Measurements from ENCODE around the gene RHEB. TPM values are rescaled to one million over a fixed set of nuclear protein-coding genes. Genes with fewer than 3 reads are reported as not detected.

Gene RHEB
- total and polyA plus RNA-seq, 7 donors = 98.0 to 248 (median 167) TPM

DNA sequence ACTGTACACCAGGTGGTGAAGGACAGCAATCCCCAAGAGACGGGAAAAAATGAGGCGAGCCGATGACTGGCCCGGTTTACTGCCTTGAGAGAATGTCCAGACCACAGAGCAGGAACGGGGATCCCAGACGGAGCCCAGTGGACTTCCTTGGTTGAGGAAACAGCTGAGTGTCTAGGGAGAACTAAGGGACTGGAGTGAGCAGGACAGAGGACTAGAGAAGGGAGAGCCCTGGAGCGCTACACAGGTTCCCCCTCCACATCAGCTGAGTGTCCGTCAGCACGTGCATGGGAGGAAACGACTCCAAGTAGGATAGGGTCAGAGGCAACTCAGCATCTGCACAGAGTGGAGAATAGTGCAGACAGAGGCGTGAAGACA is 102.8 kb downstream of the RHEB start:
- intact Hi-C loops (cut with DNase I) = no loop called here
- Histone ChIP-seq H3K9me3 (peaks cover 6% of the 10 kb centered on the region), H3K4me3 (no peak overlapping the region), H3K4me1 (no peaks in the 10 kb centered on the region), H3K36me3 (ENCODE audit: insufficient read depth in 1 of 2, low read depth in 1 of 2) (no peaks in the 10 kb centered on the region), H3K27me3 (ENCODE audit: insufficient read depth in 3 of 3, low read length in 2 of 3) (peaks cover 0 to 15% (median 5%) of the 10 kb centered on the region in 3 donors), H3K27ac (no peak overlapping the region)
- 42 to 45% (median 44%) methylated on average over 11 of the region's 11 CpGs for WGBS, 3 donors
- DNase-seq (no peak), ATAC-seq (peak in 3 of 4 donors; percentile 25 to 40 (median 27))
- TF ChIP-seq CTCF (IDR thresholded peaks at IDR 0.05) = no peak

DNA sequence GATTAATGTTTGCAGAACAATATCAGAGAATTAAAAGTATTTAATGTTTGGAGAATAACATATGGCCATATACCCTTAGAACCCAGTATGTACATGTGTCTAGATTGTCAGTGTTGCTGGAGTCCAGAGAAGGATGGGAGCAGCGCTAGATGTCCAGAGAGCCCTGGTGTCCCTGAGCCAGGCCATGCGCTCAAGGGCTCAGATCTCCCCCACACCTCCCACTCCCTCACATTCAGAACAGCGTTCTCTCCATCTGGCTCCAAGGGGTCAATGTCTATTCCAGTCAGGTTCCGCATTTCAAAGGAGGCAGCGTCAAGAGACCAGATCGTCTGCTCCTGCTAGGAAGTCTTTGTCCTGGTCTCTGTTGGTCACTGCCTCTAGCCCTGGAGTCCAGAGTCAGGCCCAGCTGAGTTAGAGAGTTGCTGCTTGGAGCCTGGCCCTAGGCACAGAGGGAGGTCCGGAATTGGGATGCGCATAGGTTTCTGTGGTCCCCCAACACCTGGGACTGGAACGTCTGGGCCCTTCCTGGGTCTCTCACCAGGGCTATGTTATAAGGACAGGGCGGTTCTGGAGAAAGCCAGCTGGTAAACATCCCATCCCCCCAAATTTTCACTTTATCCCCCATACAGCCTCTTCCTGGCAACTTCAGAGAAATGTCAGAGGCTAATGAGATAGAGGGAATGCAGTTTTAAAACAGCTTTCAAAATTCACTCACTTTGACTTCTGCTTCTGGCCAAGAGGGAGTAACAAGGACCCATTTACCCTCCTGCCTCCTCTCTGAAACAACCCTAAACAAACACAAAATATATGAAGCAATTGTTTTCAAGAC is 103.4 kb downstream of the RHEB start:
- ATAC-seq = no peak
- no peak for TF ChIP-seq CTCF (IDR thresholded peaks at IDR 0.05)
- intact Hi-C loops (cut with DNase I) = no loop called here
- H3K27ac ChIP-seq = no peak overlapping the region
- H3K4me1 ChIP-seq = no peaks in the 10 kb centered on the region
- H3K4me3 ChIP-seq = no peak overlapping the region
- H3K9me3 ChIP-seq = peaks cover 6% of the 10 kb centered on the region
- no peak for DNase-seq
- no peaks in the 10 kb centered on the region for H3K36me3 ChIP-seq (ENCODE audit: insufficient read depth in 1 of 2, low read depth in 1 of 2)
- 69 to 80% (median 75%) methylated on average over 10 of the region's 10 CpGs for WGBS, 3 donors
- peaks cover 0 to 20% (median 10%) of the 10 kb centered on the region in 3 donors for H3K27me3 ChIP-seq (ENCODE audit: insufficient read depth in 3 of 3, low read length in 2 of 3)

Other genes with a start within 250 kb of the RHEB start
- 10 to 100 TPM; 38.2 to 56.2 (median 50.0) TPM for gene NUB1, start 178.1 kb downstream of the RHEB start, total RNA-seq
- 10 to 100 TPM; 23.6 to 46.6 (median 33.2) TPM for gene NUB1, start 178.1 kb downstream of the RHEB start, polyA plus RNA-seq
- gene WDR86, start 109.9 kb downstream of the RHEB start, total RNA-seq = under 1 TPM in 3 of 4 donors, not detected in 1; 0.29 to 0.44 (median 0.34) TPM
- under 1 TPM in 2 of 3 donors, not detected in 1; 0.03 to 0.20 TPM for gene WDR86, start 109.9 kb downstream of the RHEB start, polyA plus RNA-seq
- under 1 TPM in 1 of 4 donors, not detected in 3; 0.15 TPM for gene CRYGN, start 79.8 kb downstream of the RHEB start, total RNA-seq
- gene CRYGN, start 79.8 kb downstream of the RHEB start, polyA plus RNA-seq = under 1 TPM in 1 of 3 donors, not detected in 2; 0.12 TPM